OCI-LY3 (cell line): Measurements from ENCODE around the gene PAX5.

ENCODE experiments used
- H2AFZ ChIP-seq: fragments of 200-600, 300-600 bp; shearing (Covaris generic); 2 replicates; pipeline ENCODE4 v1.6.0; 2014; ENCODE audit warnings: antibody characterized with exemption, low read depth, low read length
- H3K27ac ChIP-seq: fragments of 200-600, 300-600 bp; sonication (generic); 2 replicates; pipeline ENCODE4 v1.5.1; 2014; ENCODE audit warnings: mild to moderate bottlenecking, low read length, moderate library complexity, mixed read lengths
- H3K27me3 ChIP-seq: fragments of 200-600, 300-600 bp; sonication (generic); 2 replicates; pipeline ENCODE4 v1.6.1; 2014; ENCODE audit warnings: low read depth, low read length, mixed read lengths
- H3K36me3 ChIP-seq: fragments of 200-600, 300-600 bp; sonication (generic); replicated peaks from 2 replicates; pipeline ENCODE3; 2014; ENCODE audit warnings: low read depth, low read length, mixed read lengths
- H3K4me1 ChIP-seq: fragments of 300-600, 200-600 bp; sonication (generic); 2 replicates; pipeline ENCODE4 v1.6.1; 2014; ENCODE audit warnings: low read length, mixed read lengths
- H3K4me2 ChIP-seq: fragments of 200-600, 300-600 bp; sonication (generic); 2 replicates; pipeline ENCODE4 v1.6.1; 2014; ENCODE audit warnings: low read length, mixed read lengths
- H3K4me3 ChIP-seq: fragments of 300-600, 200-600 bp; sonication (generic); 2 replicates; pipeline ENCODE4 v1.5.1; 2014; ENCODE audit warnings: antibody characterized with exemption, mild to moderate bottlenecking, low read length, moderate library complexity
- H3K79me2 ChIP-seq: fragments of 300-600, 200-600 bp; shearing (Covaris generic); 2 replicates; pipeline ENCODE4 v1.6.1; 2014; ENCODE audit warnings: mild to moderate bottlenecking, low read length, mixed read lengths
- H3K9ac ChIP-seq: fragments of 300-600, 200-600 bp; shearing (Covaris generic); 2 replicates; pipeline ENCODE4 v1.6.0; 2014; ENCODE audit warnings: mild to moderate bottlenecking, low read length, moderate library complexity
- H3K9me3 ChIP-seq: fragments of 200-600, 300-600 bp; shearing (Covaris generic); 2 replicates; pipeline ENCODE4 v1.6.1; 2014; ENCODE audit warnings: low read length, mixed read lengths; ENCODE audit not compliant: insufficient read depth
- H4K20me1 ChIP-seq: fragments of 200-600, 300-600 bp; sonication (generic); 2 replicates; pipeline ENCODE4 v1.6.1; 2016; ENCODE audit warnings: low read length, mixed read lengths; ENCODE audit not compliant: insufficient read depth
- CTCF ChIP-seq: fragments of 200-600, 300-600 bp; sonication (generic); IDR thresholded peaks from 2 replicates; pipeline ENCODE4 v1.5.1; 2014; ENCODE audit warnings: antibody characterized with exemption, low read length, low read depth
- EZH2phosphoT487 ChIP-seq: fragments of 200-600 bp; shearing (Covaris generic); IDR thresholded peaks from 2 replicates; pipeline ENCODE4 v1.6.1; 2018; ENCODE audit warnings: antibody characterized with exemption, mixed run types, low read depth

Gene PAX5

GRCh38 chr9:37053684-37054362 lies 19.8 kb upstream of the PAX5 start:
- no peaks in the 10 kb centered on the region for H3K27me3 ChIP-seq
- no peak overlapping the region for H3K4me2 ChIP-seq
- TF ChIP-seq CTCF (no peak), EZH2phosphoT487 (no peak)
- H3K79me2 ChIP-seq = no peaks in the 10 kb centered on the region
- no peak overlapping the region for H3K9ac ChIP-seq
- H2AFZ ChIP-seq = no peak overlapping the region
- H3K4me3 ChIP-seq = no peak overlapping the region
- H3K4me1 ChIP-seq = no peaks in the 10 kb centered on the region
- no peaks in the 10 kb centered on the region for H3K36me3 ChIP-seq
- no peak overlapping the region for H3K27ac ChIP-seq
- no peaks in the 10 kb centered on the region for H3K9me3 ChIP-seq
- no peaks in the 10 kb centered on the region for H4K20me1 ChIP-seq

- Histone ChIP-seq H3K27ac (no peak overlapping the region), H3K79me2 (no peaks in the 10 kb centered on the region), H4K20me1 (no peaks in the 10 kb centered on the region), H3K4me3 (no peak overlapping the region), H3K36me3 (no peaks in the 10 kb centered on the region), H2AFZ (no peak overlapping the region), H3K9ac (no peak overlapping the region), H3K9me3 (no peaks in the 10 kb centered on the region), H3K4me1 (no peaks in the 10 kb centered on the region), H3K27me3 (no peaks in the 10 kb centered on the region), H3K4me2 (no peak overlapping the region)
- TF ChIP-seq CTCF (no peak), EZH2phosphoT487 (no peak)
These were observed 12.6 kb upstream of the PAX5 start for GRCh38 chr9:37046683-37047082.

GRCh38 chr9:37042421-37042820 lies 8.4 kb upstream of the PAX5 start:
- Histone ChIP-seq H3K36me3 (peaks cover 3% of the 10 kb centered on the region), H4K20me1 (no peaks in the 10 kb centered on the region), H3K79me2 (peaks cover 8% of the 10 kb centered on the region), H3K27ac (no peak overlapping the region), H3K27me3 (no peaks in the 10 kb centered on the region), H3K4me3 (no peak overlapping the region), H3K4me1 (peaks cover 3% of the 10 kb centered on the region), H3K4me2 (no peak overlapping the region), H3K9me3 (no peaks in the 10 kb centered on the region), H3K9ac (no peak overlapping the region), H2AFZ (no peak overlapping the region)
- TF ChIP-seq EZH2phosphoT487 (no peak), CTCF (no peak)

DNA sequence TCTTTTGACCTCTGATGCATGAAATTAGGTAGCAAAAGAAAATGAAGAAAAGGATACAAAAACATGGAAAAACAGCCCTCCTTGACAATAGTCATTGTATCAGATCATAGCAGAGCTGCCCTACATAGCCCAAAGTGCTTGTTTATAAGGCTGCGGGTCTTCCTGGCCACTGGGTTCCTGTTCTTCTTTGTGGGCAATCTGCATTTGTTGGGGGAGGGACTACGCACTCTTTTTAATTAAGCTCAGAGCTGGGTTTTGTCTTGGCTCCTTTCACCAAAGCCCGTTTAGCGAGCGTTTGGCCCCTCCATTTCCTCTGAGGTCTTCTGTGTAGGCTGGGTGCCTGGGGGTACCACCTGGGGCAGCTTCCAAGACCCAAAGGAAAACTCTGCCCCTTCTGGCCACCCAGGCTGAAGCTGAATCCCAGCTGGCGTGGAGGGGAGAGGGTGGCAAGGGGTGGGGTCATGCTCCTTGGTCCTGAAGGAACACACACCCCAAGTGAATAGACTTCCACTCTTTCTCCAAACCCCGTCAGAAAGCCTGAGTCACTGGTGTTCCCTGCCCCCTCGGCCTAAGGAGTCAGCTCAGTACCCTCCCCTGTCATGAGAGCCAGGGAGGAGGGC lies 6.5 kb upstream of the PAX5 start:
- Histone ChIP-seq H2AFZ (no peak overlapping the region), H4K20me1 (no peaks in the 10 kb centered on the region), H3K36me3 (peaks cover 3% of the 10 kb centered on the region), H3K4me1 (peaks cover 8% of the 10 kb centered on the region), H3K79me2 (peaks cover 26% of the 10 kb centered on the region), H3K4me3 (no peak overlapping the region), H3K4me2 (no peak overlapping the region), H3K27me3 (no peaks in the 10 kb centered on the region), H3K27ac (no peak overlapping the region), H3K9ac (no peak overlapping the region), H3K9me3 (no peaks in the 10 kb centered on the region)
- no peak for TF ChIP-seq EZH2phosphoT487
- TF ChIP-seq CTCF = no peak
